Measurements from ENCODE around the gene RAB18.
"Not testable (repeated sequence)": the region's sequence is repeated elsewhere in the genome, so short reads cannot be mapped to it uniquely, and the experiment has no call there.

The RAB18 gene

DNA sequence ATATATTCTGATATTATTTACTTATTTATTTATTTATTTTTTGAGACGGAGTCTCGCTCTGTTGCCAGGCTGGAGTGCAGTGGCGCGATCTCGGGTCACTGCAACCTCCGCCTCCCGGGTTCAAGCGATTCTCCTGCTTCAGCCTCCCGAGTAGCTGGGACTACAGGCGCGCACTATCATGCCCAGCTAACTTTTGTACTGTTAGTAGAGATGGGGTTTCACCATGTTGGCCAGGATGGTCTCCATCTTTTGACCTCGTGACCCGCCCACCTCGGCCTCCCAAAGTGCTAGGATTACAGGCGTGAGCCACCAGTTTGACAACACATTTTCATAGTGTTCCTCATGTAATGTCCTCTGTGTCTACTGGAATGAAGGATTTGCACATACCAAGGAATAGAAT is 1.4 kb downstream of the RAB18 start:
- not testable (repeated sequence) for DNase-seq

DNA sequence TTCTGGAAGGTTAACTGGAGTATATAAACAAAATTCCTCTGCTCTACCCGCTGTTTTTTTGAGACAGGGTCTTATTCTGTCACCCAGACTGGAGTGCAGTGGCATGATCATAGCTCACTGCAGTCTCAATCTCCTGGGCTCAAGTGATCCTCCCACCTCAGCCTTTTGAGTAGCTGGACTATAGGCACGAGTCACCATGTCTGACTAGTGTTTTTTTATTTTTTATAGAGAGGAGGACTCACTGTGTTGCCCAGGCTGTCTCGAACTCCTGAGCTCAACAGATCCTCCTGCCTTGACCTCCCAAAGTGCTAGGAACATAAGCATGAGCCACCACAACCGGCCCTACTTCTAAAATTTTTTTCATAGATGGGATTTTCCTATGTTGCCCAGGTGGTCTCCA is 2.2 kb downstream of the RAB18 start:
- DNase-seq = no peak

DNA sequence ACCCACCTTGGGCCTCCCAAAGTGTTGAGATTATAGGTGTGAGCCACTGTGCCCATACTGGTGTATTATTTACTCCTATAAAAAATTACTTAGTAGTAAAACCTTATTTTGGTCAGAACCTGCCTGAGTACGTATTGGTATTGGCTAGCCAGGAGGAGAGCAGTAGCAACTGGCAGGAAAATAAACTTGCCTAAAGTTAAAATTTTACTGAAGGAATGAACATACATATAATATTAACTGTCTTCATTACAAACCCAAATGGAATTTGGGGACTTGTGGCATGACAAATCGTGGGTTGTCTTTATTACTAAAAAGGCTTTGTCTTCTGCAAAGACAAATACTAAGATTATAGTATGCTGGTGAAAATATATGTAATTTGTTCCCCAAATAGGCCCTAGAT is 8.4 kb downstream of the RAB18 start:
- DNase-seq = no peak

DNA sequence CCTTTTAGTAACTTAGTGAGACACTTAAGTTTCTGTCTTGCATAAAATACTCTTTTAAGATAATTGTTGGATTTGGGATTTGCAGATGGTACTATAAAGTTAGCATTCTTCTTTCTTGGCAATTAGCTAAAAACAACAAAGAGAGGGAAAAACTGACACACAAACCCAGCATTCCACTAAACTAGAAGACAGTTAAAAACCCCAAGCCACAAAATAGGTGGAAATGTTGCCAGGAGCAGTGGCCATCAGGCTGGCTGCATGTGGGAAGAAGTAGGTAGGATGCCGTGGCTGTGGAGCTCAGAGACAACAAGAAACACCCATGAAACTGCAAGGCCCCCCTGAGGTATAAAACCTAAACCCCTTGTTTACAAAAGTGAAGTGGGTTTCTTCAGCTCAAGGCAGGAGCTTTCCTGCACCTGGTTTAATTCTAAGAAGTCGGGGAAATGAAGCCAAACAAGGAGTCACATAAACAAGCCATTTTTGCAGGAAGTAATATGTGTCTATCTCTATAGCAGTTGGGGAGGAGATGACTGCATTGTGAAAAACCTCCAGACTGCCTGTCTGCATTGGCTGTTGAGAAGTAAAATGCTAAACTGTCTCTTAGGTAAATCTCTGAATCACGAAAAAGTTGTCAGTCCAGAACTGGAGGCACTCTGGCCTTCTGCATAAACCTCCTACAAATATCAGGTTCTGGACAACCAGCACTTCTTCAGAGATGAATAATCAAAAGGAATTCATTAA is 9.5 kb downstream of the RAB18 start:
- no peak for DNase-seq

DNA sequence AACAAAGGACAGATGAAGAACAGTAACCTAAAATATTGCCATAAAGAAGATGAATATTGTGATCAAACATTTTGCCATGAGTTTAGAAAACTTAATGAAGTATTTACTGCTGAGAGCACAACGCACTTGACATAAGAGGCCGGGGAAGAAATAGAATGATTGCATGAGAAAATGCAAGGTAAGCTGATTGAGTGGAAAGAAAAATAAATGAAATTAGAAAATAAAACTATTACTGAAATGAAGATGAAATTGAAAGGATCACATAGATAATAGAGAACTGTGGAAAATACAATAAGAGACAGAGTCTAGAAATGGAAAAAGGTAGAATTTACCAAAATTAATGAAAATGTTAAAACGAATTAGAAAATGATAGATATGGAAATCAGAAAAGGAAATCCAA is 10.1 kb downstream of the RAB18 start:
- DNase-seq = no peak

DNA sequence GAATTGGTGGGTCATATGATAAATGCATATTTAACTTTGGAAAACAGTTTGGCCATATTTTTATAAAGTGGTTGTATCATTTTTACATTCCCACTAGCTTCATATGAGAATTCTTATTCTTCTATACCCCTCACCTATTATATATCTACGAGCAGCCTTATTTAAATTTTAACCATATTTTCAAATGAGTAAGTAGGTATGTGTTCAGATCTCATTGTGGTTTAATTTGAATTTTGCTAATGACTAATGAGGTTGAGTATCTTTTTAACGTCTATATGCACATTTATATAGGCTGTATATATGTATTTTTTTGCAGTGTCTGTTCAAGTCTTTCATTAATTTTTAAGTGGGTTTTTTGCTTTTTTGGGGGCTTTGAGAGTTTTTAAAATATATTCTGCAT is 14.2 kb downstream of the RAB18 start:
- DNase-seq = no peak

DNA sequence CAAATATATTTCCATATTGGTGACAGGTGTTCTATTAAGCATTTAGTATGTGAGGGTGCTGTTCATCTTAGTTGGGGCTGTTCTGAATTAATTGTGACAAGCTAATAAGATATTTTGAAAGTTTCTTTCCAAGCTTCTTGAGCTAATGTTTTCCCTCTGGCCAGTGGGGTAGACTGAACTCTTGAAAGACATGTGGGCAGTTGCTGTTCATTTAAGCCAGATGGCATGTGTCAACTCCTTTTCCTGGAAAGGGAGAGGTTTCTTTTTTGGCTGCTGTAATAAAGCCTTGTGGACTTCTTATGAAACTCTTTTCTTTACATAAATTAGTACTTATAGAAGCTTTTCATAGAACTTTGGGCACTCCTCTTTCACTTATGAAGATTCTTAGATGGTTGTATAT is 21.7 kb downstream of the RAB18 start:
- no peak for DNase-seq

DNA sequence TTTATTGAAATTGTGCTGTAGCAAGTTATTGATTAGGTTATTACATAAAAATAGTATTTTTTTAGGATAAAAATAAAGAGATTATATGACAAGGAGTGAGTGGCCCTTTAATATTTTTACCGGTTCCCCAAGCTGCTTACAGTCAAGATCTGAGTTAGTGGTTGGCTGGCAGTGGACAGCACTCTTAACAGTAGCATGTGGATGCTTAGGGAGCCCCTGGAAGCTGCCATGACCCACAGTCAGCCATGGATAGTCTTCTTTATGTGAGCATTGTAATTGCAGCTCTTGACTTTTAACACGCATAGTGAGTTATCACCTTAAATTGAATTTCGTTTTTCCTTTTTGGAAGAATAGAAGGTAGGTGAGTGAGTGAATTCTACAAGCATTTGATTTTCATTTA is 22.1 kb downstream of the RAB18 start:
- DNase-seq = no peak

DNA sequence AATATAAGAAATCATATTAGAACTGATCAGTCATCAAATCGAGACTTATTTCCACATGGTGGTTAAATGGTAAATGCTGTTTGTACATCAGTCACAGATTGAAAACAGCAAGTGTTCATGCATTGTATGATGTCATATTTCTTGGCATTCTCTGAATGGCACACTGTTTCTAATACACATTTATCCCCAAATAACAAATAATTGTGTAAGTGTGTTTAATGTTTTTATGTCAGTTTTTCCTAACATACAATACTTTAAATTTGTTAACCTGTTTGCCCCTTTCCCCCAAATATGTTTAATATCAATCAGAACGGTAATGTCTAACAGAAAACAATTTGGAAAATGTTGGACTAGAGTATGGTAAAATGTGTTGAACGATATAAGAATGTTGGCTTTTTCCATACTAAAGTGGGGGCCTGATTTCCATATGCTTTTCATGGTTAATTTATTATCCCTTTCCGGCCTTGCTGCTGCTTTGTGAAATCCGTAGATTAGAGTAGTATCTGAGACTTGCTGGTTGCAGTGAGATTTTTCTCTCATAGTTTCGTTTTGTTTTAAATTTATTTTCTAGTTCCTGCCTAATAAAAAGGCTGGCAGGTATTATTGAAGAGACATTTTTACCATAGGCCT is 23.7 kb downstream of the RAB18 start:
- DNase-seq = no peak

DNA sequence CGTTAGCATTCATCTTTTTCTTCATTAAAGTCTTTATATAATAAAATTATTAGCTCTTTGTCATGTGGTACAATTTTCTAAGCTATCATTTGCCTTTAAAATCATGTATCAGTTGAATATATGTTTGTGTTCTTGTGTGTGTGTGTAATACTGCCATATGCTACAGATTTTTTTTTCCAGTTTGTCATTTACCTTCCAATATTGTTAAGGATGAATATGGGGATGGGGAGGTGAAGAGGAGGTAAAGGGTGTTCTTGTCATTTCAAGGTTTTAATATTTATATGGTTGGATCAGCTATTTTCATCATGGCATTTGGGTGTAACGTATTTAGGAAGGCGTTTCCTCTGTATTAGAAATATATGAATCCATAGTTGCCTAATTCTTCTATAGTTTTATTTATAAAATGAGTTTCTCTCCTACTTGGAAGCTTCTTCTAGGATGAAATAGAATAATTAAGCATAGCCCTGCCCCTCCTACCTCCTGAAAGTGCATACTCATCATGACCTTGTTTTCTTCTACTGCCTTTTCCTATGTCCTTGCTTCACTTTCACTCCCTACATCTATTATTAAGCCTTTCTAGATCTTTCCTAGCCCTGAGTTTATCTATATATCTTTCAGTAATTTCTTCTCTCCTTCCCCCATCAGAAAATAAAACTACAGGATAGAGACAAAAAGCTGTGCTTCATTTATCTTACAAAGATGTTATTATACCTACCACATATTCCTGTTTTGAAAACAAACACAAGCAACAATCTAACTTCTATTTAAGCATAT is 25.1 kb downstream of the RAB18 start:
- no peak for DNase-seq

DNA sequence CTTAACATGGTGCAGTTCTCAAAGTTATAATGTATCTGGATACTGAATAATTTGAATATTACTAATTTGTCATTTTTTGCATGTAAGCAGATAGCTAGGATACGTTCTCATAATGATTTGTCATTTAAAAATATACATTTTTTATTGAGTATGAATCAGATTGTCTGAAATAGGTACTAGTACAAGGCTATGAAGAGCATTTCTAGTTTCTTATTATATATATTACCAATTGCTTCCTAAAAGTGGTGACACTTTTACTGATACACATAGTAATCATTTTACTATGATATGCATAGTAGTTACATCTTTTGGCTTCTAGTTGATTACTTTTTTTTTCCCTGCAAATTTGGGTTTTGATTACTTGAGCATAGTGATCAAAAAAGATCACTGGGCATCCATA is 26.4 kb downstream of the RAB18 start:
- no peak for DNase-seq

DNA sequence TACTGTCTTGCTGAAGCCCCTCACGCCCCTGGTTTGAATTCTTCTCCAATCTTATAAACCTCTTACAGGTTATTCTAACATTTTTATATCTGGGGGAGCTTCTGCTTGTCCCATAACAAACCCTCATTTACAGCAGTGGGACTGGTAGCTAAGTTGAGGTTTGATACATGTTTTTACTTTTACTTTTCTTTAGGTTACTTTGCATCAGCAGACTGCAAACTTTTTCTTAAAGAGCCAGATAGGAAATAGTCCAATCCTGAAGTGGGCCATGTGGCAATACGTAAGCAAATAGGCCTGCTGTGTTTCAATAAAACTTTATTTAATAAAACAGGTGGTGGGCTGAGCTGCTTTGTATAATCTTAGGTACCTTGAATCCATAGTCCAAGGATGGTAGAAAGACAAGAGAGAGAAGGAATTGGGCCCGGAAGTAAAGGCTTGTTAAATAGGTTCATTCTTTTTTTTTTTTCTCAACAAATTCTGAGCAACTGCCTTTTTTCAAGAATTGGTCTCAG is 27.3 kb downstream of the RAB18 start:
- DNase-seq = no peak

DNA sequence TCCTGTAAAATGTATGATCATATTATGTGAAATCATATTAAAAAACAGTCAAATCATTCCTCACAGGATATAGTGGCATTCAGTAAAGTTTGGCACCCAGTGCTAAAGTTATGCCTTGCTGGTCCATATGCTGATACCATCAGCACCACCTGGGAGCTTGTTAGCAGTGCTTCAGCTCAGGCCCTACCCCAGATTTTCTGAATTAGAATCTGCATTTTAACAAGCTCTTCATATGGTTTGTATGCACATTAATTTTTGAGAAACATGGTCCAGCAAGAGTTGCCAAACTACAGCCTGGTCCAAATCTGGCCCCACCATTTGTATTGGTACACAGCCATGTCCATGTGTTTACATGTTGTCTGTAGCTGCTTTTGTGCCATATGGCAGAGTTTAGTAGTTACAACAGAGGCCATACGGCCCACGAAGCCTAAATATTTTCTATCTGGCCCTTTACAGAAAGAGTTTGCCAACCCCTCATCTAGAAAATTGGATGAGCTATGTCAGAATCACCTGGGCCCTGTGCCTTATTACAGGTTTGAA is 30.1 kb downstream of the RAB18 start:
- no peak for DNase-seq

DNA sequence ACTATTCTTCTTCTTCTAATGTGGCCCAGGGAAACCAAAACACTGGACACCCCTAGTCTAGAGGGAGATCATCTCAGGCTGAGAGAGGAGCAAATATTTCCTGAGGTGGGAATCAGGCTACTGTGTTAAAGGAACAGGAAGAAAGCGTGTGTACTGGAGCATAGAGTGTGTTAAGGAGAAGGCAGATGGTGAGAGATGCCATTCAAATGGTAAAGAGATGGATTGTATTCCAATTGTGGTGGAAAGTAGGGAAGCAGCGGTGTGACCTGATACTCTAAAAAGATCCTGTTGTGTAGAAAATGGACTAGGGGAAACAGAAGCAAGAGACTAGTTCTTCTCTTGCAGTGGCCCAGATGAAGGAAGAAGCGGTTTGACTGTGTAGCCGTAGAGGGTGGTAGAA is 31.2 kb downstream of the RAB18 start:
- no peak for DNase-seq

DNA sequence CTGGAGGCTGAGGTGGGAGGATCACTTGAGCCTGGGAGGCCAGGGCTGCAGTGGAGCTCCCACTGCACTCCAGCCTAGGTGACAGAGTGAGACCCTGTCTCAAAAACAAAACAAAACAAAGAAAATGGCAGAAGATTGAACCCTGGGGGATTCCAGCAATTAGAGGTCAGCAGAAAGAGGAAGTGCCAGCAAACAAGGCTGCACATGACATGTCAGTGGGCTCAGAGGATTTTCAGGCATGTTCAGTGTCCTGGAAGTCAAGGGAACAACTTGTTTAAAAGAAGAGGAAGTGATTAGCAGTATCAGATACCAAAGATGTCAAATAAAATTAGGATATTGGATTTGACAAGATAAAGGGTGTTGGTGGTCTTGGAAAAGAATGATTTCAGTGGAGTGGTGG is 32.3 kb downstream of the RAB18 start:
- DNase-seq = no peak

DNA sequence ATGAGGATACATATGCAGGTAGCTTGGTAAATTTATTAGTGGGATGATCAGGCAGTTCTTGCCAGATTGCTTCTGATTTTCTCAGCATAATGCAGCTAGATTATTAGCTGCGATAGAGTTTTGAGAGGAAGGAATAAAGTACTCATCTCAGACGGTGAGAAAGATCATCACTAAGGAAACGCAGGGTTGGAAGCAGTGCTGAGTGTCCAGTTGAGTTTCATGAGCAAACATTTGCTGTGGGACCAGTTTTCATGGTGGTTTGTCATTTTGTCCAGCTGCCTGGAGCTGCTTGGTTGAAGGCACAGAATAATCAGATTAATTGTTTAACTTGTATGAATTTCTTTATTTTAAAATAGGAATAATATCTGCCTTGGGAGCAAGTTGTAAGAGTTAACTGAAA is 33.1 kb downstream of the RAB18 start:
- no peak for DNase-seq

DNA sequence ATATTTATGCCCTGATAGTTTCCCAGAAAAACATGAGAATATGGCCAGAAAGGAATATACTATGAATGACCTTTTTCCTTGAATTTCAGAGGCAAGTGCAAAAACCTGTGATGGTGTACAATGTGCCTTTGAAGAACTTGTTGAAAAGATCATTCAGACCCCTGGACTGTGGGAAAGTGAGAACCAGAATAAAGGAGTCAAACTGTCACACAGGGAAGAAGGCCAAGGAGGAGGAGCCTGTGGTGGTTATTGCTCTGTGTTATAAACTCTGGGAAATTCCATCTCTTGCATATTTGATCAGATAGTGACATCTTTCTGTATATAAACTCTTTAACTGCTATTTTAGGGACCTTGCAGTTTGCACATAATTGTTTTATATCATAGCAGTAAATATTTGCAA is 33.7 kb downstream of the RAB18 start:
- no peak for DNase-seq

DNA sequence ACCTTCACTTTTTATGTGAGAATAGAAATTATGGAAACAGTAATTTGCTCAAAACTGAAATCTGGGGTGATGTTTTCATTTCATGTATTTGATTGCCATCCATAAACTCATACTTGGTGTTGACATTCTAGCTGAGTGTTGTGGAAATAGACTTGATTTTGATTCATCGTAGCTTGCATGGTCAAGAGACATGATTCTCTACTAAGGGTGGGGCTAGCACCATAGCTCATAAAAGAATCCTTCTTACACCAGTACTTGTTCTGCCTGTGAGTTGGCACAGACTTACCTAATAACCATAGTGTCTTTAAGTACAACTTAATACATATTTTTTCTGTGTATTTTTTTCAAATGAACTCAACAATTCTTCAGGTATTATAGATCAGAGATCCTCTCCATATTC is 36.6 kb downstream of the RAB18 start:
- DNase-seq = no peak

DNA sequence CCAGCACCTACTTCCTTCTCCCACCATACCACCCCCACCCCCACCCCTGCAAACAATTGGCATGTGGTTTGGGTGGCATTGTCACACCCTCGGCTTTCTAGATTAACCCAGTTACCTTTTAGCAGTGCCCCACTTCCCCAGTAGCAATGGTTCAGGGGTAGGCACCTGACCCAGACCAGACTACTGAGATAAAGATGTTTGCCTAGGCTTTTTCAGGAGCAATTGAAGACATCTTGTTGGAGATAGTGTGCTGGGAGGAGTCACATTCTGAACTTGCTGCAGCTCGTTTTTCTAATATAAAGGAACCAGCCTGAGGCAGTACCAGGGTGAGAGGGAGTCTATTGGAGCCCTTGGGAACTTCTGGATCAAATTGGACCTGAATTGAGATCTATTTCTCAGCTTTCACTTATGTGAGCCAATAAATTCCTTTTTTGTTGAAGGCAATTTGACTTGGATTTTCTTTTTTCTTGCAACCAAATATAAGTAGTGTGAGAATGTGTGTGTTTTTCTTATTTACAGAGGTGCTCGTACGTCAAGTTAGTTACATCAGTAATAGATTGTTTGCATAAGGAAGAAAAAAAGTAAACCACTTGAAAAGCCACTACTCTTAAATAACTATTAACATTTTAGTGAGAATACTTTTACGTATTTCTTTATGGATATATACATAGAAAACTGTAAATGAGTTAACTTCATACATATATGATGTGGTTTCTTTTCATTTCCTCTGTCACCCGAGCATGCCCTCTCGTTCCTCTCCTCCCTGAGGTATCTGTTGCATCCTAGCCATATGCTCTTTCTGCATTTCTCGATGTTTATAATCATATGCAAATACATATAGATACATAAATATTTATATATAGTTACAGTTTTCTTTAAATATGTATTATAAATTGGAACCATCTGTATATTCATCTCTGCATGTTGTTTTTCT is 38.0 kb downstream of the RAB18 start:
- DNase-seq = no peak

DNA sequence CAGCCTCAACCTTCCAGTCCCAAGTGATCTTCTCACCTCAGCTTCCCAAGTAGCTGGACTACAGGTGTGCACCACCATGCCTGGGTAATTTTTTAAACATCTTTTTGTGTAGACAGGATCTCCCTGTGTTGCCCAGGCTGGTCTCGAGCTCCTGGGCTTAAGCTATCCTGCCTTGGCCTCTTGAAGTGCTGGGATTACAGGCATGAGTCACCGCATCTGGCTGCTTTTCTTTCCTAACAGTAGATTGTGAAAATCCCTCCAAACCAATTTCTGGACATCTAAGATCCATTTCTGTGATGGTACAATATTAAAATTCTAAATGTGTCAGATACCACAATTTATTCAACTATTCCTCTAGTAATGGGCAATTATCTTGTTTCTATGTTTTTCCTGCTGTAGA is 38.7 kb downstream of the RAB18 start:
- no peak for DNase-seq

DNA sequence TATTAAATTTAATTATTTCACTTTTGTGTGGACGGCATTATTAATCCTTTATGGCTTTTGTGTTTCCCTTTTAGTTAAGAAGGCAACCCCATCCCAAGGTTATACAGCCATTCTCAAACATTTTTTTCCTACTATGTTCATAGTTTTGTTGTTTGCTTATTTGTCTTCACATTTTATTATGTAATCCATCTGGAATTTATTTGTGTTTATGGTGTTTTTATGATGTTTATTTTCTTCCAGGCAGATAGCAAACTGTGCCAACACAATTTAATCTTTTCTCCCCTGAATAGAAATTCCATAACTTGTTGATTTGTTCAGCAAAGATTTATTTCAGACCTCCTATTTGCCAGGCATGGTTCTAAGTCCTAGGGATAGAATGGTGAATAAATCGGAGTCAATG is 42.9 kb downstream of the RAB18 start:
- no peak for DNase-seq

DNA sequence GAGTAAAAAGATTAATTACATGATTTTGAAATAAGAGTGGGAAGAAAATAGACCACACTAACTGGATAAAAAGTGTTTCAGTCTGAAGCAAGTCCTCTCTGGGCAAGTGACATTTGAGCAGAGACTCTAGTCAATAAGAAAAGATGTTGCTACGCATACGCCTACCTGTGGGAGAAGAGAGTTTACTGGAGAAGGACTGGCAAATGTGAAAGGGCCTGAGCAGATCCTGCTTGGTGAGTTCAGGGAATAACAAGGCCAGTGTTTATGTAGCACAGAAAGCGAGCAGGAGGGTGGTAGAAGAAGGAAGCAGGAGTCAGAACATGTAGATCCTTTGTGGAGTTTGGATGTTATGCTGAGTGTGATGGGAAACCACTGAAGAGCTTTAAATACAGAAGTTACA is 43.4 kb downstream of the RAB18 start:
- no peak for DNase-seq

DNA sequence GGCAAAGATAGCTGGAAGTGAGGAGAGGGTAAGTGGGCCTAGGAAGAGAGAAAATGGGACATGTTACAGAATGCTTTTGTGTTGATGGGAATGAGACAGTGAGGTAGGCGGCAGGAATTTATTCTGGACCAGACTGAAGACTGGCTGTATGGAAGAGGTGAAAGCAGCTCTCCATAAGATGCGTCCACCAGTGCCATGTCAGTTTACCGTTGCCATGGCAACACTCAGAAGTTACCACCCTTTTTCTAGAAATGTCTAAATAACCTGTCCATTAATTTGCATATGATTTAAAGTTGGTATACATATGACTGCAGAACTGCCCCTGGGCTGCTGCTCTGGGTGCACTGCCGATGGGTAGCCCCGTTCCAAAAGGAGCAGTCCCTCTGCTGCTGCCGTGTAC is 46.7 kb downstream of the RAB18 start:
- no peak for DNase-seq

All from NK-92 treated with Interleukin-12 subunit alpha and Interleukin-12 subunit beta, amount 100 ng/mL, for 24 hours (cell line).